B cell (primary cell): ENCODE data around the gene LEMD2. TPM values are rescaled to one million over a fixed set of nuclear protein-coding genes. Genes with fewer than 3 reads are reported as not detected.

Experiments
- ATAC-seq: fragments of 200-7000 bp; cut with Tn5 transposase; one replicate; pipeline ENCODE4 v1.10.0; 2021; ENCODE audit warnings: low read depth, mild to moderate bottlenecking, moderate number of reproducible peaks, moderate library complexity
- CTCF ChIA-PET: fragments of 350-600 bp; sonication (Branson Sonifier 250); formaldehyde crosslinking; loops from one replicate; lab custom pipeline; 2021; ENCODE audit warnings: antibody characterized with exemption, inconsistent platforms; lab: Charles Lee
- POLR2A ChIA-PET: fragments of 350-600 bp; sonication (Branson Sonifier 250); formaldehyde crosslinking; loops from one replicate; lab custom pipeline; 2021; ENCODE audit warnings: antibody characterized with exemption; lab: Charles Lee
- DNase-seq: peaks from one replicate; pipeline ENCODE4 v3.0.0; 2013
- H2AFZ ChIP-seq: 2 replicates; pipeline ENCODE4 v1.6.1; 2012; ENCODE audit warnings: mild to moderate bottlenecking, low read depth, low read length; ENCODE audit not compliant: insufficient read depth, poor library complexity, severe bottlenecking
- H3K27ac ChIP-seq, 2 donors: 1 replicate in 1 of 2; 2 replicates in 1 of 2; pipeline ENCODE4 v1.5.1; 2012 to 2013; ENCODE audit warnings: low read length in 2 of 2, mild to moderate bottlenecking in 2 of 2, moderate library complexity in 1 of 2
- H3K27me3 ChIP-seq, 4 experiments: fragments of 200-600 bp in 1 of 4; sonication (generic) in 1 of 4; replicated peaks in 1 of 4; 1 replicate in 2 of 4; 2 replicates in 2 of 4; pipeline versions ENCODE4 v1.6.1 to v1.7.0; 2013 to 2016; ENCODE audit warnings: low read length in 3 of 4, mild to moderate bottlenecking in 2 of 4, mixed read lengths in 1 of 4, moderate library complexity in 1 of 4; ENCODE audit not compliant: insufficient read depth in 4 of 4, control insufficient read depth in 3 of 4; ENCODE audit errors: control extremely low read depth in 1 of 4
- H3K36me3 ChIP-seq, 2 experiments: replicated peaks in 1 of 2; 1 replicate in 1 of 2; 2 replicates in 1 of 2; pipeline versions ENCODE4 v1.6.1 to v1.7.1; 2013; ENCODE audit warnings: low read length in 1 of 2; ENCODE audit not compliant: insufficient read depth in 2 of 2, control insufficient read depth in 1 of 2; ENCODE audit errors: control extremely low read depth in 1 of 2, extremely low read depth in 1 of 2
- H3K4me1 ChIP-seq, 2 donors: fragments of 200-600 bp in 1 of 2; sonication (generic) in 1 of 2; 1 replicate in 1 of 2; 2 replicates in 1 of 2; pipeline versions ENCODE4 v1.5.1 to v1.6.1; 2013 to 2017; ENCODE audit warnings: low read length in 2 of 2; ENCODE audit not compliant: control insufficient read depth in 2 of 2, insufficient read depth in 2 of 2
- H3K4me2 ChIP-seq: replicated peaks from 2 replicates; pipeline ENCODE3; 2012; ENCODE audit warnings: mild to moderate bottlenecking, low read depth, low read length; ENCODE audit not compliant: poor library complexity, severe bottlenecking
- H3K4me3 ChIP-seq, 5 experiments: fragments of 200-600 bp in 1 of 5; sonication (generic) in 1 of 5; 1 replicate in 3 of 5; 2 replicates in 2 of 5; pipeline versions ENCODE4 v1.5.1 to v1.7.0; 2011 to 2016; ENCODE audit warnings: low read length in 4 of 5, mild to moderate bottlenecking in 4 of 5, low read depth in 2 of 5, control low read depth in 1 of 5, moderate library complexity in 1 of 5; ENCODE audit not compliant: insufficient read depth in 1 of 5; ENCODE audit errors: control extremely low read depth in 1 of 5, extremely low read depth in 1 of 5
- H3K79me2 ChIP-seq: fragments of 200-600 bp; sonication (generic); one replicate; pipeline ENCODE4 v1.6.0; 2016; ENCODE audit warnings: low read length; ENCODE audit not compliant: control insufficient read depth, insufficient read depth
- H3K9ac ChIP-seq: fragments of 200-600 bp; sonication (generic); 2 replicates; pipeline ENCODE4 v1.6.1; 2017; ENCODE audit warnings: mild to moderate bottlenecking, low read length, moderate library complexity
- H3K9me3 ChIP-seq, 3 donors: one replicate each; pipeline versions ENCODE4 v1.6.1 to v1.7.1; 2013; ENCODE audit warnings: low read length in 2 of 3; ENCODE audit not compliant: control insufficient read depth in 2 of 3, insufficient read depth in 1 of 3; ENCODE audit errors: control extremely low read depth in 1 of 3
- H4K20me1 ChIP-seq: 2 replicates; pipeline ENCODE4 v1.6.0; 2012; ENCODE audit warnings: mild to moderate bottlenecking, low read length; ENCODE audit not compliant: insufficient read depth, control insufficient read depth, poor library complexity, severe bottlenecking
- H3K27ac Mint-ChIP-seq: one replicate; pipeline ENCODE4 v1.8.0; 2021; ENCODE audit warnings: mixed read lengths
- H3K27me3 Mint-ChIP-seq: one replicate; pipeline ENCODE4 v1.8.0; 2021; ENCODE audit warnings: mixed read lengths
- H3K4me1 Mint-ChIP-seq: one replicate; pipeline ENCODE4 v1.8.0; 2021; ENCODE audit warnings: mixed read lengths
- H3K4me3 Mint-ChIP-seq: one replicate; pipeline ENCODE4 v1.8.0; 2021; ENCODE audit warnings: mixed read lengths
- H3K9me3 Mint-ChIP-seq: one replicate; pipeline ENCODE4 v1.8.0; 2022; ENCODE audit warnings: mixed read lengths; ENCODE audit not compliant: insufficient read depth
- EZH2 ChIP-seq: IDR thresholded peaks from 2 replicates; pipeline ENCODE4 v1.6.1; 2012; ENCODE audit warnings: borderline replicate concordance, low read depth, mild to moderate bottlenecking, moderate library complexity, low read length; ENCODE audit not compliant: insufficient read depth, poor library complexity, severe bottlenecking
- WGBS: methylation state at CpG from one replicate; pipeline ENCODE4 v1.1.5; 2013; ENCODE audit warnings: missing lambda C conversion rate; ENCODE audit not compliant: insufficient coverage; 5-methylcytosine and 5-hydroxymethylcytosine counted together
- intact Hi-C: fragments of 100-400 bp; cut with micrococcal nuclease; formaldehyde crosslinking; loops from one replicate; pipeline ENCODE4 v1.10.0; 2022
- polyA plus RNA-seq: library from polyadenylated mRNA; depleted of rRNA; stranded (reverse); fragments of >200 nt; gene quantifications from 2 replicates; pipeline ENCODE4 v1.2.3, GENCODE V29; 2012
- total RNA-seq, 2 donors: library from RNA; stranded (reverse); fragments of 120-200 nt in 1 of 2; gene quantifications; 1 replicate in 1 of 2; 2 replicates in 1 of 2; pipeline versions ENCODE4 v1.2.3 to v1.2.4, GENCODE V29; 2013 to 2022
- TF ChIP-seq, protein P1 (sequence below): fragments of 200-600 bp; IDR thresholded peaks from one replicate; pipeline ENCODE4 v1.8.0; 2022; ENCODE audit warnings: antibody characterized with exemption, mild to moderate bottlenecking

The LEMD2 gene
- total and polyA plus RNA-seq, 2 donors (not counting 1 experiment from before 2014, with no cell fraction given), result 58.7 to 113 TPM

DNA sequence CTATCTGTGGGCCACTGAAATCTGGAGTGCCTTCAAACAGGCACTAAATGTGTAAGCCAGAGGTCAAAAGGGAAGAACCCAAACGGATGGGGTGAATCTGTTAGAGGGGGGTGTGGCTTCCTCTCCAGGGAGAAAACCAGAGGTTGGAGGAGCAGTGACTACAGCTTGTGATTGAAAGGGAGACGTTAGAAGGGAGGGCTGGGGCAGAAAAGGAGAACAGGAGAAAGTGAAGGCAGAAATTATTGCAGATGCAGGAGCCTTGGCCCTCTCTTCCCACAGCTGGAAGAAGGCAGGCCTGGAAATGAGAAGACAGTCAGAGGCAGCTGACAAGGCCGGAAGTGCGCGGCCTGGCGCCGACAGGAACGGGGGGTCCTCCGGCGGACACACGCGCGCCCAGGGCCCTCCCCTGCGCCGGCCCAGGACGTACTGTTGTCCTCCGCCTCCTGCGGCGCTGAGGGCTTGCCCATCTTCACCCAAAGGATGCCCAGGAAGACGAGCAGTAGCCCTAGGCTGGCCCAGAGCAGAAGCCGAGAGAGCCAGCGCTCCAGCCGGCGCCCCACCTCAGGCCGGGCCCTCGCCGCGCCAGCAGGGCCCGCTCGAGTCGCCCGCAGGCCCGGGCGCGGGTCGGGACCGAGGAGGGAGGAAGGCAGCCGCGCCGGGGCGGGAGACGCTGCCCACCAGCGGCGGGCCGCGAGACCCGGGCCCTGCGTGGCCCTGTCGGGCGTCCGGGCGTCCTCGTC is 806 bp downstream of the LEMD2 start:
- Histone ChIP-seq H3K27me3 (peaks cover 0 to 5% (median 0%) of the 10 kb centered on the region in 4 experiments), H4K20me1 (peaks cover 48% of the 10 kb centered on the region), H2AFZ (peak overlapping the region; percentile 84), H3K9ac (peak overlapping the region; percentile 93), H3K27ac (peak overlapping the region; percentile 78 to 89), H3K36me3 (peaks cover under 1 to 22% of the 10 kb centered on the region in 2 experiments), H3K4me2 (peak overlapping the region; percentile 84), H3K9me3 (no peaks in the 10 kb centered on the region), H3K79me2 (peaks cover 51% of the 10 kb centered on the region), H3K4me1 (peaks cover 34 to 37% of the 10 kb centered on the region in 2 donors), H3K4me3 (peak overlapping the region; percentile 11 to 89 (median 73))
- CTCF ChIA-PET, result interaction anchor here (1.2 to 5.6 kb wide), 3 partner anchors 8 to 240 kb away, joined by 3 to 48 read pairs (median 3); no protein-coding TSS in a partner anchor
- ATAC-seq (peak; percentile 37), DNase-seq (peak; percentile 79)
- intact Hi-C loops, result loop anchor here (1.0 to 5.0 kb wide), 4 partner anchors 17 to 459 kb away; partner anchors contain the start of genes CUTA, KIFC1 and SMIM29
- TF ChIP-seq, protein P1, sequence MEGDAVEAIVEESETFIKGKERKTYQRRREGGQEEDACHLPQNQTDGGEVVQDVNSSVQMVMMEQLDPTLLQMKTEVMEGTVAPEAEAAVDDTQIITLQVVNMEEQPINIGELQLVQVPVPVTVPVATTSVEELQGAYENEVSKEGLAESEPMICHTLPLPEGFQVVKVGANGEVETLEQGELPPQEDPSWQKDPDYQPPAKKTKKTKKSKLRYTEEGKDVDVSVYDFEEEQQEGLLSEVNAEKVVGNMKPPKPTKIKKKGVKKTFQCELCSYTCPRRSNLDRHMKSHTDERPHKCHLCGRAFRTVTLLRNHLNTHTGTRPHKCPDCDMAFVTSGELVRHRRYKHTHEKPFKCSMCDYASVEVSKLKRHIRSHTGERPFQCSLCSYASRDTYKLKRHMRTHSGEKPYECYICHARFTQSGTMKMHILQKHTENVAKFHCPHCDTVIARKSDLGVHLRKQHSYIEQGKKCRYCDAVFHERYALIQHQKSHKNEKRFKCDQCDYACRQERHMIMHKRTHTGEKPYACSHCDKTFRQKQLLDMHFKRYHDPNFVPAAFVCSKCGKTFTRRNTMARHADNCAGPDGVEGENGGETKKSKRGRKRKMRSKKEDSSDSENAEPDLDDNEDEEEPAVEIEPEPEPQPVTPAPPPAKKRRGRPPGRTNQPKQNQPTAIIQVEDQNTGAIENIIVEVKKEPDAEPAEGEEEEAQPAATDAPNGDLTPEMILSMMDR, result no peak
- TF ChIP-seq EZH2, result no peak
- peak overlapping the region; percentile 93 for H3K4me3 Mint-ChIP-seq
- peak overlapping the region; percentile 97 for H3K27ac Mint-ChIP-seq
- POLR2A ChIA-PET, result interaction anchor here (0.6 to 0.9 kb wide), 2 partner anchors 77 to 401 kb away, joined by 3 to 4 read pairs; partner anchors contain the start of gene UQCC2
- H3K4me1 Mint-ChIP-seq, result peaks cover 49% of the 10 kb centered on the region
- 0% methylated on average over 53 of the region's 53 CpGs for WGBS
- H3K27me3 Mint-ChIP-seq, result no peaks in the 10 kb centered on the region
- H3K9me3 Mint-ChIP-seq, result no peaks in the 10 kb centered on the region
